Naive thymus-derived CD4-positive, alpha-beta T cell (primary cell): ENCODE data around the gene CDCP1. TPM values are rescaled to one million over a fixed set of nuclear protein-coding genes. Genes with fewer than 3 reads are reported as not detected.
A peak's percentile ranks its signal among the peaks of the same experiment; 100 is the strongest.

Experiments used
- ATAC-seq: fragments of 150-1000 bp; cut with Tn5 transposase; 2 replicates; pipeline ENCODE4 v1.10.0; 2021; ENCODE audit warnings: mild to moderate bottlenecking, moderate library complexity
- CTCF ChIA-PET: fragments of 350-600 bp; sonication (Branson Sonifier 250); formaldehyde crosslinking; loops from one replicate; lab custom pipeline; 2021; ENCODE audit warnings: antibody characterized with exemption; lab: Charles Lee
- POLR2A ChIA-PET: fragments of 350-600 bp; sonication (Branson Sonifier 250); formaldehyde crosslinking; loops from one replicate; lab custom pipeline; 2021; ENCODE audit warnings: antibody characterized with exemption, inconsistent platforms; lab: Charles Lee
- DNase-seq, 9 donors: peaks; one replicate each; pipeline versions ENCODE4 v3.0.0 to v3.0.0-alpha.2; 2020 to 2022; ENCODE audit warnings: mixed read lengths in 1 of 9
- H3K27ac ChIP-seq: one replicate; pipeline ENCODE4 v1.7.0; 2013; ENCODE audit warnings: mild to moderate bottlenecking, low read depth, low read length, moderate library complexity
- H3K27me3 ChIP-seq, 2 donors: one replicate each; pipeline ENCODE4 v1.7.0; 2013; ENCODE audit warnings: low read length in 2 of 2, mild to moderate bottlenecking in 2 of 2, moderate library complexity in 2 of 2; ENCODE audit not compliant: control insufficient read depth in 2 of 2, insufficient read depth in 2 of 2
- H3K36me3 ChIP-seq, 3 experiments: 1 replicate in 2 of 3; 2 replicates in 1 of 3; pipeline ENCODE4 v1.7.0; 2013; ENCODE audit warnings: low read length in 3 of 3, mild to moderate bottlenecking in 3 of 3, moderate library complexity in 1 of 3; ENCODE audit not compliant: insufficient read depth in 3 of 3, control insufficient read depth in 2 of 3
- H3K4me1 ChIP-seq, 2 donors: one replicate each; pipeline ENCODE4 v1.7.0; 2013; ENCODE audit warnings: low read length in 2 of 2, mild to moderate bottlenecking in 2 of 2, moderate library complexity in 1 of 2; ENCODE audit not compliant: control insufficient read depth in 2 of 2, insufficient read depth in 2 of 2
- H3K4me3 ChIP-seq: 2 replicates; pipeline ENCODE4 v1.7.0; 2013; ENCODE audit warnings: mild to moderate bottlenecking, low read length
- H3K9me3 ChIP-seq, 3 experiments: 1 replicate in 2 of 3; 2 replicates in 1 of 3; pipeline ENCODE4 v1.7.0; 2013; ENCODE audit warnings: low read length in 3 of 3; ENCODE audit not compliant: control insufficient read depth in 2 of 3
- H3K27ac Mint-ChIP-seq, 9 donors: one replicate each; pipeline ENCODE4 v1.8.0; 2020 to 2022; ENCODE audit warnings: mixed read lengths in 9 of 9, mild to moderate bottlenecking in 8 of 9, moderate library complexity in 5 of 9, inconsistent platforms in 2 of 9
- H3K27me3 Mint-ChIP-seq, 5 donors: one replicate each; pipeline ENCODE4 v1.8.0; 2021 to 2022; ENCODE audit warnings: mixed read lengths in 5 of 5, mild to moderate bottlenecking in 1 of 5
- H3K36me3 Mint-ChIP-seq, 5 donors: one replicate each; pipeline ENCODE4 v1.8.0; 2020 to 2022; ENCODE audit warnings: mixed read lengths in 5 of 5, mild to moderate bottlenecking in 3 of 5, inconsistent platforms in 1 of 5
- H3K4me1 Mint-ChIP-seq, 7 donors: one replicate each; pipeline ENCODE4 v1.8.0; 2020 to 2022; ENCODE audit warnings: mixed read lengths in 7 of 7, mild to moderate bottlenecking in 3 of 7, inconsistent platforms in 1 of 7
- H3K4me3 Mint-ChIP-seq, 10 donors: one replicate each; pipeline ENCODE4 v1.8.0; 2020 to 2022; ENCODE audit warnings: mild to moderate bottlenecking in 10 of 10, mixed read lengths in 10 of 10, moderate library complexity in 6 of 10, inconsistent platforms in 2 of 10
- H3K9me3 Mint-ChIP-seq, 11 donors: one replicate each; pipeline ENCODE4 v1.8.0; 2020 to 2022; ENCODE audit warnings: mixed read lengths in 11 of 11, mild to moderate bottlenecking in 4 of 11, inconsistent platforms in 1 of 11, moderate library complexity in 1 of 11
- intact Hi-C, 2 donors: fragments of 100-400 bp; cut with micrococcal nuclease; formaldehyde crosslinking; loops; one replicate each; pipeline ENCODE4 v1.15.1; 2023
- polyA plus RNA-seq, 2 donors: library from polyadenylated mRNA; unstranded; fragments of 300-500 nt; fragmentation: Illumina TruSeq; gene quantifications; one replicate each; pipeline ENCODE4 v1.2.3, GENCODE V29; 2021
- total RNA-seq, 6 experiments: library from RNA in 5 of 6; stranded (reverse) in 5 of 6; gene quantifications; 1 replicate in 5 of 6; 2 replicates in 1 of 6; pipeline ENCODE4 v1.2.3 and lab custom pipeline; 2021 to 2026

CDCP1 gene
- total and polyA plus RNA-seq, 7 experiments from 2014 or later: 0.05 to 7.2 (median 0.81) TPM

GRCh38 chr3:45105855-45106671, 40.1 kb downstream of the CDCP1 start:
- ChIA-PET POLR2A (interaction anchor here (0.5 to 3.2 kb wide), 8 partner anchors 9 to 664 kb away, joined by 3 to 13 read pairs (median 3); no protein-coding TSS in a partner anchor), CTCF (interaction anchor here (1.1 to 1.6 kb wide), 2 partner anchors 104 to 105 kb away, joined by 3 read pairs; no protein-coding TSS in a partner anchor)
- Mint-ChIP-seq H3K9me3 (peaks cover 0 to 9% (median 0%) of the 10 kb centered on the region in 11 donors), H3K27me3 (peaks cover 7 to 32% (median 9%) of the 10 kb centered on the region in 5 donors), H3K4me3 (peak overlapping the region; percentile 21 to 75 (median 56)), H3K36me3 (peaks cover 0 to 41% (median 0%) of the 10 kb centered on the region in 5 donors), H3K27ac (peak overlapping the region; percentile 30 to 88 (median 60)), H3K4me1 (peaks cover 33 to 83% (median 74%) of the 10 kb centered on the region in 7 donors)
- intact Hi-C loops: loop anchor here (1.0 to 5.0 kb wide), 7 partner anchors 12 to 104 kb away; partner anchors contain the start of gene CDCP1 (in 1 of the 2)
- Histone ChIP-seq H3K27ac (no peak overlapping the region), H3K4me1 (peaks cover 50 to 66% of the 10 kb centered on the region in 2 donors), H3K27me3 (no peaks in the 10 kb centered on the region), H3K9me3 (no peaks in the 10 kb centered on the region), H3K36me3 (no peaks in the 10 kb centered on the region), H3K4me3 (no peak overlapping the region)
- ATAC-seq: peak; percentile 79
- DNase-seq: peak in 8 of 9 donors; percentile 42 to 85 (median 66)

GRCh38 chr3:45104715-45105711, 41.2 kb downstream of the CDCP1 start:
- ATAC-seq (no peak), DNase-seq (no peak)
- ChIA-PET CTCF (interaction anchor here (1.1 to 1.6 kb wide), 2 partner anchors 105 to 106 kb away, joined by 3 read pairs; no protein-coding TSS in a partner anchor), POLR2A (interaction anchor here (0.5 to 3.2 kb wide), 8 partner anchors 8 to 663 kb away, joined by 3 to 13 read pairs (median 4); no protein-coding TSS in a partner anchor)
- Mint-ChIP-seq H3K27ac (peak overlapping the region in 8 of 9 donors; percentile 30 to 88 (median 60)), H3K27me3 (peaks cover 10 to 42% (median 11%) of the 10 kb centered on the region in 5 donors), H3K4me3 (peak overlapping the region in 9 of 10 donors; percentile 21 to 75 (median 55)), H3K9me3 (peaks cover 0 to 8% (median 0%) of the 10 kb centered on the region in 11 donors), H3K36me3 (peaks cover 0 to 38% (median 0%) of the 10 kb centered on the region in 5 donors), H3K4me1 (peaks cover 29 to 79% (median 68%) of the 10 kb centered on the region in 7 donors)
- Histone ChIP-seq H3K9me3 (no peaks in the 10 kb centered on the region), H3K27me3 (no peaks in the 10 kb centered on the region), H3K4me3 (no peak overlapping the region), H3K27ac (no peak overlapping the region), H3K4me1 (peaks cover 41 to 55% of the 10 kb centered on the region in 2 donors), H3K36me3 (no peaks in the 10 kb centered on the region)
- intact Hi-C loops: loop anchor here (1.0 to 5.0 kb wide), 6 partner anchors 13 to 105 kb away; partner anchors contain the start of gene CDCP1 (in 1 of the 2)

- Histone ChIP-seq H3K4me3 (no peak overlapping the region), H3K36me3 (no peaks in the 10 kb centered on the region), H3K4me1 (peaks cover 31 to 46% of the 10 kb centered on the region in 2 donors), H3K27me3 (no peaks in the 10 kb centered on the region), H3K9me3 (no peaks in the 10 kb centered on the region), H3K27ac (no peak overlapping the region)
- Mint-ChIP-seq H3K9me3 (peaks cover 0 to 8% (median 0%) of the 10 kb centered on the region in 11 donors), H3K27ac (peak overlapping the region in 1 of 9 donors; percentile 43), H3K4me1 (peaks cover 19 to 72% (median 58%) of the 10 kb centered on the region in 7 donors), H3K4me3 (peak overlapping the region in 2 of 10 donors; percentile 7 to 15), H3K27me3 (peaks cover 15 to 51% (median 18%) of the 10 kb centered on the region in 5 donors), H3K36me3 (peaks cover 0 to 35% (median 0%) of the 10 kb centered on the region in 5 donors)
- intact Hi-C loops: loop anchor here in 1 of 2 donors (2.0 kb wide), 1 partner anchor 63 kb away; no protein-coding TSS in a partner anchor
- ChIA-PET POLR2A (interaction anchor here (1.1 kb wide), 1 partner anchor 14 kb away, joined by 4 read pairs; no protein-coding TSS in a partner anchor), CTCF (interaction anchor here (0.6 kb wide), 1 partner anchor 106 kb away, joined by 3 read pairs; no protein-coding TSS in a partner anchor)
- ATAC-seq: no peak
- DNase-seq: no peak
These were observed 42.1 kb downstream of the CDCP1 start for GRCh38 chr3:45103753-45104714.

- Histone ChIP-seq H3K36me3 (no peaks in the 10 kb centered on the region), H3K4me3 (no peak overlapping the region), H3K27ac (no peak overlapping the region), H3K4me1 (peaks cover 31 to 43% of the 10 kb centered on the region in 2 donors), H3K27me3 (no peaks in the 10 kb centered on the region), H3K9me3 (no peaks in the 10 kb centered on the region)
- Mint-ChIP-seq H3K4me1 (peaks cover 18 to 69% (median 55%) of the 10 kb centered on the region in 7 donors), H3K9me3 (peaks cover 0 to 8% (median 0%) of the 10 kb centered on the region in 11 donors), H3K36me3 (peaks cover 0 to 35% (median 0%) of the 10 kb centered on the region in 5 donors), H3K27ac (peak overlapping the region in 2 of 9 donors; percentile 43 to 65), H3K27me3 (peaks cover 20 to 57% (median 25%) of the 10 kb centered on the region in 5 donors), H3K4me3 (peak overlapping the region in 1 of 10 donors; percentile 8)
- DNase-seq (no peak), ATAC-seq (no peak)
- intact Hi-C loops: no loop called here
- POLR2A ChIA-PET: no interaction called here
- CTCF ChIA-PET: interaction anchor here (0.6 kb wide), 1 partner anchor 107 kb away, joined by 3 read pairs; no protein-coding TSS in a partner anchor
These were observed 42.8 kb downstream of the CDCP1 start for GRCh38 chr3:45103334-45103733.

- H3K9me3 Mint-ChIP-seq: peaks cover 0 to 8% (median 0%) of the 10 kb centered on the region in 11 donors
- ChIA-PET POLR2A (no interaction called here), CTCF (interaction anchor here (1.0 kb wide), 1 partner anchor 13 kb away, joined by 4 read pairs; no protein-coding TSS in a partner anchor)
- H3K27me3 Mint-ChIP-seq: peaks cover 26 to 67% (median 31%) of the 10 kb centered on the region in 5 donors
- DNase-seq (no peak), ATAC-seq (peak; percentile 69)
- Histone ChIP-seq H3K4me1 (peaks cover 21 to 23% of the 10 kb centered on the region in 2 donors), H3K9me3 (no peaks in the 10 kb centered on the region), H3K4me3 (no peak overlapping the region), H3K36me3 (no peaks in the 10 kb centered on the region), H3K27me3 (no peaks in the 10 kb centered on the region), H3K27ac (no peak overlapping the region)
- H3K36me3 Mint-ChIP-seq: peaks cover 0 to 30% (median 0%) of the 10 kb centered on the region in 5 donors
- H3K27ac Mint-ChIP-seq: no peak overlapping the region
- intact Hi-C loops: no loop called here
- no peak overlapping the region for H3K4me3 Mint-ChIP-seq
- H3K4me1 Mint-ChIP-seq: peaks cover 6 to 46% (median 34%) of the 10 kb centered on the region in 7 donors
These were observed 45.2 kb downstream of the CDCP1 start for GRCh38 chr3:45100981-45101407.
